RPMI7951 (cell line): ENCODE measurements around the gene CNGB1. TPM values are rescaled to one million over a fixed set of nuclear protein-coding genes. Genes with fewer than 3 reads are reported as not detected.
"Not testable (repeated sequence)": the region's sequence is repeated elsewhere in the genome, so short reads cannot be mapped to it uniquely, and the experiment has no call there.

Experiments used
- DNase-seq: peaks from one replicate; pipeline ENCODE4 v3.0.0-alpha.2; 2012; ENCODE audit warnings: low read depth
- total RNA-seq: library from RNA; depleted of rRNA; stranded (reverse); fragments of >200 nt; shearing (Covaris generic); gene quantifications from 2 replicates; pipeline ENCODE4 v1.2.3, GENCODE V29; 2014

The CNGB1 gene
- total RNA-seq, 1 experiment from 2014 or later = not detected

DNA sequence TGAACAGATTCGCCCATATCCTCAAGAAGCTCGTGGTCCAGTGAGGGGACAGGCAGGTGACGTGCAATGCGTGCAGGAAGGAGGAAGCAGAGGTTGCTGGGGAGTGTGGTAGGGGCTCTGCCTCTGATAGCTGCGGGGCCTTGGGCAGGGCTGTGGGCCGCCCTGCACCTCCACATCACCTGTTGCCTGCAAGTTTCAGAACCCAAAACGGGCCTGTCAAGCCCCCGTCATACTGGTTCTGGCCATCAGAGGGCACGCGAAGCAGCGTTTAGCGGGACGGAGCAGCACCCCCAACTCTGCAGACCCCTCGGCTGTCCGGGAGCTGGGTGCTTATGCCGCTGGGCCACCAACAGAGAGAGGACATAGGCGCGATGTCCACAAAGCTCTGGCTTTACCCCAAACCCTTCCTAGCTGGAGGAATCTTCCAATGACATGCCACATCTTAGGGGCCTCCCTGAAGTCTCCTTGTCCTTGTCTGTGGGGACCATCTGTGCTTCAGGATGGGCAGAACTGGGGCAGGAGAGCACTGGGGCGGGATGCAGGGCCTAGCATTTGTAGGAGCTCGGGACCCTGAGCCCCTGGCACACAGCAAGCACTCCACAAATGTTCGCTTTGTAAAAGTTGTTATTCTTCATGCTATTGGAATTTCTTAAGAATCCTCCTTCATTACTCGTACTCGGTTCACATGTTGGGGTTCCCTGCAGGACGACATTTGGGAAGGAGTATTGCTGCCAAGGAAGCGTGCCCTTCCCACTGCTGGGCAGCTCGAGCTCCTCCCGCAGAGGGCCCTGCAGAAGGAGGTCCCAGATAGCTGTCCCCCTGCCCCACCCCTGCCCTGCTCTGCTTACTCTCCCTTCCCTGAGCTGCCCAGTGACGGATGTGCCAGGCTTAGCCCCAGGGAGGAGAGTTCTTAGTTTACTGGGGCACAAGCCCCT, 64.3 kb downstream of the CNGB1 start:
- DNase-seq = no peak

DNA sequence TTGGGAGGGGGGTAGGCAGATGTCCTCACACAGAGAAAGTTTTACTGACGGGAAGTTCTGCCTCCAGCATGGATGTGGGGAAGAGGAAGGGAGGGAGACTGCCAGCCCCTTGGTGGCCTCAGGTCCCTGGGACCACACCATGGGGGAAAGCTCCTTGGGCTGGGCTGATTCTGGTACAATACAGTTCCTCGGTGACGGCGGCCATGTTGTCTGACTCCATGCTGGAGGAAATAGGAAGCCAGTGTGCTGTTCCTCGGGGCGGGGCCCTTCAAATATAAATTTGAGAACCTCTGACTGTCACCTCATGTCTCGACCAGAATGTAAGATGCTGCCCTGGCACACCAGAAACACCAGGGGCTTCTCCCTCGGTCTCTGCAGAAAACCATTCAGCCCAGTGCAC, 66.8 kb downstream of the CNGB1 start:
- no peak for DNase-seq

DNA sequence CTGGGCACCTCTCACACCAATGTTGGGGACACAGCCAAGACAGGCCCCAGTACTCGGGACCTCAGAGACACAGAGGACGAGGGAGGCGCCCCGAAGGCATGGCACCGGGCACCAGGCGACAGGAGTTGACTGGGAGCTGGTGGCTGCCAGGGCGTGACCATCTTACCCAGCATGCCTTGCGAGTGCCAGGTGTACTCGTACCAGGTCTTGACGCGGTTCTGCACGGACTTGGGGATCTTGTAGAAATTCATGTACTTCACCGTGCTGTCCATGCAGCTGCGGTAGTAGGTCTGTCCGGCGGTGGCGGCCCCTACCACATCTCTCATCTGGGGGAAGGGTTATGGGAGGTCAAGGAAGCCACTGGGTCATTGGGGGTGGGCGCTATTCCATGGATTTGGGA, 67.3 kb downstream of the CNGB1 start:
- DNase-seq = no peak

DNA sequence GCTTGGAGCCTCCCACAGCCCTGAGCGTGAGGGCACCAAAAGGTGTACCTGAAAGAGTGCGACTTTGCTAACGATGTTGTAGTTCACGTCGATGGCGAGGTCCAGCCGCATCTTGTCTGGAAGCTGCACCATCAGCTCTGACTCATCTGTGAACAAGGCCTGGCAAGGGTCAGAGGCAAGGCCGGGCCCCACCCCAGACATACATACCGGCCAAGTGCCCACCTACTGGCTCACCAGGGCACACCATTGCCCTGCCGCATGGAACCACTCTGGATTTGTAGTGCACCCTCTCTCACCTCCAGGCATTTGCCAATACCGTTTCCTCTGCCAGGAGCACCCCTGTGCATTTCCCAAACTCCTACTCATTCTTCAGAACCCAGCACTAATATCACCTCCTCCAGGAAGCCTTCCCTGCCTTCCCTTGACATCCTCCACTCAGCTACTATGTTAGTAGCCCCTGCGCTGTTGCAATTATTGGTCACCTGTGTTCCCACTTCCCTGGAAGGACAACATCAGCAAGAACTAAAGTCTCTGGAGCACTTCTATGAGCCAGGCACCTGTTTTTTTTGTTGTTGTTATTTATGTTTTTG, 69.4 kb downstream of the CNGB1 start:
- DNase-seq = no peak

DNA sequence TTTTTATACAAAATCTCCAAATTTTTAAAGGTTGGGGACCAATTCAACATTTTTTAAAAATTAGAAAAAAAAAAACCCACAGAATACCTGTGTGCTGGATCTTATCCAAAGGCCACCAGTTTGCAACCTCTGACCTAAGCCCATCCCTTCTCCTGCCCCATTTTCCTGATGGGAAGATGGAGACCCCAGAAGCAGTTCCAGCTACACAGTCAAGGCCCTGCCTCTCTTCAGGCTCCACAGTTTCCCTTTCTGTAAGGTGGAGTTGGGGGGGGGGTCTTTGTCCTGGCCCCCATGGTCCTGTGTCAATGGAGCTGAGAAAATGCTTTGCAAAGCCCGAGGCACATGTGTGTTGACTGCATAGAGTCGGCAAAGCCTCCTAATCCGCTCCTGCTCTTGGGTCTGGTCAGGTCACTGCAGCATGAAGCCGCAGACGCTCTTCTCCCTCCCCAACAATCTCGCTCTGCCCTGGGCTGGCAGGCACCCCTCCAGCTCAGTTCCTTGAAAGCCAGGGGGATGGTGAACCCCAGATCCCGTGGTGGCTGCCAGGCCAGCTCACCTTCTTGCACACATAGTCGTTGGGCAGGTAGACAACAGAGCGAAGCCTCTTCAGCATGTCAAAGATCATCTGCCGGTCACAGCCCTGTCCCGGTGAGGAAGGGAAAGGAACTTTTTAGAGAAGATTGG, 70.0 kb downstream of the CNGB1 start:
- no peak for DNase-seq

DNA sequence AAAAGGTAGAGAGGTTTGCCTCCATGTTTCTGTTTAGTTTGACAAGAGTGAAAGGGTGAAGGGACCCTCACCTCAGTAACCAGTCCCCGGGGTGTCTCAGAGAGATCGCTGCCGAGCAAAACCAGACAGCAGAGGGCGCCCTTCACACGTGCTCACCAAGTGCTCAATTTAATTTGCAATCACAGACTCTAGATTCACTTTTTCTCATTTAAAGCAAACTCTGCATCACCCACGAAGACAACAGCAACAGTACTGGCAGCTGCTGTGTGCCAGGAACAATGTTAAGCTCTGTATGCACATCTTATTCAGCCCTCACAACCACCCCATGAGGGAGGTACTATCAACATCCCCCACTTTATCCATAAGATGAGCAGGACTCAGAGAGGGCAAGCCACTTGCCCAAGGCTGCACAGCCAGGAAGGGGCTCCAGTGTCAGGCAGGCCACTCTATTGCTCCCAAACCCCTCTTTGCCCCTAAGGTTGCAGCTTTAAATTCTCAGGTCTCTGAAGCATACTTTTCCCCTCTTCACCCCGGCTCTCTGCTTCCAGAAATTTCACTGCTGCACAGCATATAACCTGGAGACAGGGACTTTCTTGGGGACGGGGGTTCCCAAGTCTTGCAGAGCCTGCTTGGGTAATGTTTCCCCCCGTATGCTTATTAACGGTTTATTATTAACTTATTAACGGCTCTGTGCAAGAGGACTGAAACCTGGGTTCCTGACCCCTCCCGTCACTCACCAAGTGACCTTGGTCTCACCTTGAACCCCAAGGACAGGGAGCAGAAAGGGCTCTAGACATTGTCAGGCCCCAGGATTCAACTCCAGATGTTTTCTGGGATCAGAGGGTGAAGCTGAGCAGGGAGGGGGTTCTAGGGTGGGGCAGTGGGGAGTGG, 70.9 kb downstream of the CNGB1 start:
- DNase-seq = peak; percentile 63

DNA sequence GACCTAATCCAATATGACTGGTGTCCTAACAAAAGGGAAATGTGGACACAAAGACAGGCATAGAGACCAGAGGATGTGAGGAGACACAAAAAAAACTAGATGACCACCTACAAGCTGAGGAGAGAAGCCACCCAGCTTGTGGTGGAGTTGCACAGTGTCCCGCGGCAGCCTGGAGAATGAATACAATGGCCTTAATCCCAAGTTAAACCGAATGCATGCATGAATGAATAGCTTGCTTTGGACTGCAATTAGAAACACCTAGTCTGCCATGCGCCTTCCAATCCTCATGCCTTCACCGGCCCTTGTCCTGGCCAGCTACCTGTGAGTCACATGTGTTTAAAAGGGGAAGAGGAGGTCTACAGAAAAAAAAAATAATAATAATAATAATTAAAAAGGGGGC, 72.0 kb downstream of the CNGB1 start:
- no peak for DNase-seq

DNA sequence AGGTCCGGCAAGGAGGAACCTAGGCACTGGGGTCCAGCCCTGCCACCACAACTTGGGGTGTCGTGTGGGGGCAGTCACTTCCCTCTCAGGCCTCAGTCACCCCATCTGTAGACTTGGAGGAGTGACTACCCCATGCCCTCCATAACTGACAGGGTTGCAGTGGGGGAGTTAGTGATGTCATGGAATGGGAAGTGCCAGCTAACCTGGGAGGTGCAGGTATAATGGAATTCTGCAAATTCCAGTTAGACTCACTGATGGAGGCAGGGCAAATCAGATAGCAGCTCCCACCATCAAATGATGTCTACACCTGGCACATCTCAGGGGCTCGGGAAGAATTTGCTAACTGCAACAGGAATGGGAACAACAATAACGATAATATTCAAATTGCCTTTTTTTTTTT, 72.9 kb downstream of the CNGB1 start:
- DNase-seq = no peak

DNA sequence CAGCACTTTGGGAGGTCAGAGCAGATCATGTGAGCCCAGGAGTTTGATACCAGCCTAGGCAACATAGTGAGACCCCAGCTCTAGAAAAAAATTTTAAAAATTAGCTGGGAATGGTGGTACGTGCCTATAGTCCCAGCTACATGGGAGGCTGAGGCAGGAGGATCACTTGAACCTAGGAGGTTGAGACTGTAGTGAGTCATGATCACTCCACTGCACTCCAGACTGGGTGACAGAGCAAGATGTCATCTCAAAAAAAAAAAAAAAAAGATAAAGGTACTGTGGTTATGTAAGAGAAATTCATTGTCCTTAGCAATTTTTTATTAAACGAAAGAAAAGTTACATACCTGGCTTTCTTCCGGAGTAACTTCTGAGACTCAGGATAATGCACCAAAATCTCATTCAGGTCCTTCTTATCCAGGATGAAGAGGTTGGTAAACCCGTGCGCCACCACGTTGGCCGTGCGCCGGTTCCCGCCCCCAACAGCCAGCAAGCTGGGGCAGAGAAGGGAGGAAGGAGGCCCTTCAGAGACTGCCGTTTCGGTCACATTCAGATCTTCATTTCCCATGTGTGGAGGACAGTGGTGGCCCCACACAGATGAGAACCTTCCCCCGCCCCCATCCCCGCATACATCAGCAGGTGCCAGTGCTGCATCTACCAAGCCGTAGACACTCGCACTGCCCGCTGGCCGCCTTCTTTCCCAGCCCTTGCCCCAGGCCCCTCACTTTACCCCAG, 73.7 kb downstream of the CNGB1 start:
- no peak for DNase-seq

DNA sequence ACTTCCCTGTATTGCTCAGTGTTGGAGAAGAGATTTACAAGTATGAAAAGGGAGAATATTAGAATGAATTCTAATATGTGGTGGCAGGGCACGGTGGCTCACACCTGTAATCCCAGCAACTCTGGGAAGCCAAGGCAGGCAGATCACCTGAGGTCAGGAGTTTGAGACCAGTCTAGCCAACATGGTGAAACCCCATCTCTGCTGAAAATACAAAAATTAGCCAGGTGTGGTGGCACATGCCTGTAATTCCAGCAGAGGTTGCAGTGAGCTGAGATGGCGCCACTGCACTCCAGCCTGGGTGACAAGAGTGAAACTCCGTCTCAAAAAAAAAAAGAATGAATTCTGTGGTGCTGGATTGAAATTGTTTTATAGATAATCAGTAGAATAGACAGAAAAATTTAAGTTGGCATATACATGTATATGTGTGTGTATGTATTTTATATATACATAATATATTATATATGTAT, 75.8 kb downstream of the CNGB1 start:
- DNase-seq = not testable (repeated sequence)

DNA sequence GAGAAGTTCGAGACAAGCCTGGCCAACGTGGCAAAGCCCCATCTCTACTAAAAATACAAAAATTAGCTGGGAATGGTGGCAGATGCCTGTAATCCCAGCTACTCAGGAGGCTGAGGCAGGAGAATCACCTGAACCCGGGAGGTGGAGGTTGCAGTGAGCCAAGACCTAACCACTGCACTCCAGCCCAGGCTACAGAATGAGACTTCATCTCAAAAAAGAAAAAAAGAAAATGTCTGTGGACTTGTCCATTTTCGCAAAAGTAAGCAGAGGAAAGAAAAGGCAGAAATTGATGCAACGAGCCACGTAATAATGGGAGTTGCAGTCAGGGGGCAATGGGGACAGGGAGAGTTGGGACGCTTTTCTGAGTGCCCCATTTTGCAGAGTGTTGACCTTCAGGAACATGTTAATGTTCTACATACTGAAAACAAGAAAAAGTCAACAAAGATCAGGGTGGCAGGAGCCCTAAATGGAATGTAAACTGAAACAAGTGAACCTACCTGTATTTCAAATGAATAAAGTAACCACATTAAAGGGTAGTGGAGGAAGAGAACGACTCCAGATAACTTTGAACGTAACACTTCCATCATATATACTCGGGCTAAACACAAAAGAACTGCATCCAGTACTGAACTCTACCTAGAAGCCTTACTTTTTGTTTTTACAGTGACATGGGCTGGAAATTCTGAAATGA, 76.4 kb downstream of the CNGB1 start:
- DNase-seq = no peak

DNA sequence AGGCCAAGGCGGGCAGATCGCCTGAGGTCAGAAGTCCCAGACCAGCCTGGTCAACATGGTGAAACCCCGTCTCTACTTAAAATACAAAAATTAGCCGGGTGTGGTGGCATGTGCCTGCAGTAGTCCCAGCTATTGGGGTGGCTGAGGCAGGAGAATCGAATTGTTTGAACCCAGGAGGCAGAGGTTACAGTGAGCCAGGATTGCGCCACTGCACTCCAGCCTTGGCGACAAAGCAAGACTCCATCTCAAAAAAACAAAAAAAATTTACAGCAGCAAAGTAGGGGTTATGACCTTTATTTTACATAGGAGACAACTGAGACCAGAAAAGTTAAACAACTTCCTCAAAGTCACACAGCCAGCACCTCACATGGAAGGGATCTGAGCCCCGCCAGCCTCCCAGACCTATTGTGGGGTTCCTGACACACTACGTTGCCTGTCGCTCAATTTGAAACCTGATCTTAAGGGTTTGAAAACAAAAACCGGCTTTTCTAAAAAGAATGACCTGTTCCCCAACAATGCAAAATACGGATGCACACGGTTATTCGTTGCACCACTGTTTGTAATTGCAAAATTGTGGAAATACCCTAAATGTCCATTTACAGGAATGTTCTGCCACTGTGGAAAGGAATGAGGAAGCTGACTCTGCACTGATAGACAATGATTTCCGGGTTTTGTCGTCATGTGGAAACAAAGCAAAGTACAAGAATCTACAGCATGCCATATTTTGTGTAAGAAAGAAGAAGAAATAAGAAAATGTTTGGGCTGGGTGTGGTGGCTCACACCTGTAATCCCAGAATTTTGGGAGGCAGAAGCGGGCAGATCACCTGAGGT, 77.2 kb downstream of the CNGB1 start:
- DNase-seq = peak; percentile 81

DNA sequence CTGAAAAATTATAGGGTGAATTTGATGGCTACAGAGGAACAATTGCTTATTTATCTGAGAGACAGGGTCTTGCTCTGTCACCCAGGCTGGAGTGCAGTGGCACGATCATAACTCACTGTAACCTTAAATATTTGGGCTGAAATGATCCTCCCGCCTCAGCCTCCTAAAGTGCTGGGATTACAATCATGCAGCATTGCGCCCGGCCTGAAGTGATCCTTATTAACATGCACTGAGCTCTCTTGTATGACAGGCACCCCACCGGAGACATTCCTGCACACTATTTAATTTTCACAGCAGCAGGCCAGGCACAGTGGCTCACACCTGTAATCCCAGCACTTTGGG, 77.7 kb downstream of the CNGB1 start:
- DNase-seq = no peak

DNA sequence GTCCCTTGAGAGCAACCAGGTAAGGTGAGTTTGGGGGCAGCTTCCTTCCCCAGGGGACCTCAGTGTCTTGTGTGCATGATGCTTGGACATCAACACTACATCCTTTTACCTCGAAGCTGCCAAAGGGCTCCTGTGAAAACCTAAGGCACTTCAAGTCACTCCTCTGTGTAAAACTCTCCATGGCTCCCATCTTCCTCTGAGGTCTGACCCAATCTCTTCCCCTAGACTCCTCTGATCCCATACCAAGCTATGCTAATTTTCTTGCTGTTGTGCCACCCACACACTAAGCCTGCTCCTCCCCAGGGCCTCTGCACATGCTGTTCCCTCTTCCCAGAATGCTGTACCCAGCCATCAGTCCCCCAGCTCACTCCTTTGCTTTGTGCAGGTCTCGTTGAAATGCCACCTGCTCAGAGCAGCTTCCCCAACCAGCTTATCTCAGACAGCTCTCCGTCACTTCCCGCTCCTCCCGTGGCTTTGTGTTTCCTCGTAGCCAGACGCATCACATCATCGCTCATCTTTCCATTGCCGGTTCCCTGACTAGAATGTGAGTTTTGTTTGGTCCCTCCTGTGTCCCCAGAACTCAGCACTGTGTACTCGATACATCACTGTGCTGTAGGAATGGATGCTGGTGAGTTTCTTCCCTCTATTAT, 78.4 kb downstream of the CNGB1 start:
- peak; percentile 25 for DNase-seq

DNA sequence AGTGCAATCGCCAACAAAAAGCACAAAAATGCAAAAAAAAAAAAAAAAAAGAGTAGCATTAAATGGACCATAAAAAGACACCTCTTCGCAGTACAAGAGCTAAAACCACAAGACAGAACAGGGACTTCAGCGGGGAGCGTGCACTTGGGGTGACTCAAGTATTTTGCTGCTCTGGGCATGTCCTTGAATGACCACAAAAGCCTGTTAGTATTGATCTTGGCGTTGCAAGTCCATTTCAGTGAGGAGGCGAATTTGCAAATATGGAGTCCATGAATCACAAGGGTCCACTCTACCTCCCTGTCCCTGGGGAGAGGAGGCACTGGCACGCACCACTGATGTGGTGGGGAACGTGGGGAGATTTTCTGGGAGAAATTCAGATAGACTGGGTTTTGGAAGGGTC, 78.9 kb downstream of the CNGB1 start:
- peak; percentile 92 for DNase-seq

DNA sequence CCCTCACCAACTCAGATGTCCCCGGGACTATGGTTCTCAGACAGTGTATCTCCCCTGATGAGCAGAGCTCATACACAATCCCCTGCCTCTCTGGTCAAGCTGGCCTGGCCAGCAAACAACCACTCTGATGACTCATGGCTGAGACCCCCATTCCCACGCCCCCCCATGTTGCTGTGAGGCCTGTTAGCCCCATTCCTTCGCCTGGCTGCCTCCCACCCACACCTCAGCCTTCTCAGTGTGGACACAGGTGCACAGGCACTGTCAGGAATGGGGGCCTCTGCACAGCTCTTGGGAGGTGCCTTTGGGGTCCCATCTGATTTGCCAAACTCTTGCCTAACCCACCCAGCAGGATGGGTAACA, 80.2 kb downstream of the CNGB1 start:
- no peak for DNase-seq

DNA sequence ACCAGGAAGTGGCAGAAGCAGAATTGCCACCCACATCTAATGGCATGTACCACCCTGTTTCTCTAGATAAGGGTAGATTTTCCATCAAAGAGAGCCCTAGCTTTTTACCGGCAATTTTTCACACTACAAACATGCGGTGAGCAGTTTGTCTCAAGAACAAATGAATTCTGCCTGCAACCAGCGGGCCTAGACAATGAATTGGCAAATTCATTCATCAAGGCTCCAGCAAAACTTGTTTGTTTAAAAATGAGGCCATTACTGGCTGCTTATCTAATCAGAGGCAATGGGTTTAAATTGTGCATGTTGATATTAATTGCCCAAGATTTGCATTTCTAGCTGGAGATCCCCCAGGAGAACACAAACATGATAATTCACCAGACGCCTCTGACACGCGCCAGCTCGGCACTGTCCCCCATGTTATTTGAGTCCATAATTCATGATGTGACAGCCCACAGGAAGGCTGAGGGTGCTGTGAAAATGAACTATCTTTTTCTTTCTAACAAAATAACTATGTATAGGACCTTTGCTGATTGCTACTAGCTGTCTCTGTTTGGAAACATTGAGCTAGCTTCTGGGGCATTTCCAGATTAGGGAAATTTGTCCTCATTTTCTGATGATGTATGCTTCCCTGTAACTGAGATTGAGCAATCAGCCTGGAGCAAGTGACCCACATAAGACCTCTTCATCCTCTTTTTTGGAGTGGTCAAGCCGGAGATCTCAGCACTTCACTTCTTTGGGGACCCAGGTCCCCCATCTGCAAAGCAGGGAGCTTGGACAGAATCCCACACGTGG, 80.8 kb downstream of the CNGB1 start:
- DNase-seq = peak; percentile 14

DNA sequence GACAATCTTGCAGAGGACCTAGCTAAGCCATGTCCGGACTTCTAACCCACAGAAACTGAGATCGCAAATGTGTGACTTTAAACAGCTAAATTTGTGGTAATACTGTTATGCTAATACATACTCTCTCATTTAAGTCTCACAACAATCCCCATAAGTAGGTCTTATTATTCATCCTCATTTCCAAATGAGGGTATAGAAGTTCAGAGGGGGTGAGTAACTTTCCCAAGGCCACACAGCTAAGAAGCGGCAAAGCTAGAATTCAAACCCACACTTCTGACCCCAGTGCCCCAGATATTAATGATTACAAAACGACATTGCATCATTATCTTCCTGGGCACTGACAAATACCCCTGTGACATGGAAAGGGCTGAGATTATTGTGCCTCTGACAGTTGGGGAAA, 81.4 kb downstream of the CNGB1 start:
- DNase-seq = no peak
